Measurements from ENCODE around the gene ENTPD2.
A peak's percentile ranks its signal among the peaks of the same experiment; 100 is the strongest.

The ENTPD2 gene

DNA sequence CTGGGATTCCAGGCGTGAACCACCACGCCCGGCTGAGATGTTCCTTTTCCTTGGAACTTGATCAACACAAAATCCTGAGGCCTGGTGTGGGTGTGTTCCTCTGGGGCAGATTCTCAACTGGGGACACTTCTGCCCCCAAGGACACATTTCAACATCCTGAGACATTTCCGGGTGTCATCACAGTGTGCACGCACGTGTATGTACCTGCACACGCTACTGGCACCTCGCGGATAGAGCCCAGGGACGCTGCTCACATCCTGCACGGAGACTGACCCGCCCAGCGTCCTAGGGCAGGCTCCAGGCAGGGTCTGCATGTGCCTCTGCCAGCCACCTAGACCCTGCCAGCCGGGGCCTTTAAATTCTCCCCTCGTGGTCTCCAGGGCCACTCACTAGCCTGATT, 8.5 kb upstream of the ENTPD2 start:
- no peak overlapping the region for H3K4me3 ChIP-seq (replicated peaks; ENCODE audit: low read depth, low read length)
- no peak for DNase-seq (ENCODE audit: extremely low read depth, low read depth)
- TF ChIP-seq, protein P1, sequence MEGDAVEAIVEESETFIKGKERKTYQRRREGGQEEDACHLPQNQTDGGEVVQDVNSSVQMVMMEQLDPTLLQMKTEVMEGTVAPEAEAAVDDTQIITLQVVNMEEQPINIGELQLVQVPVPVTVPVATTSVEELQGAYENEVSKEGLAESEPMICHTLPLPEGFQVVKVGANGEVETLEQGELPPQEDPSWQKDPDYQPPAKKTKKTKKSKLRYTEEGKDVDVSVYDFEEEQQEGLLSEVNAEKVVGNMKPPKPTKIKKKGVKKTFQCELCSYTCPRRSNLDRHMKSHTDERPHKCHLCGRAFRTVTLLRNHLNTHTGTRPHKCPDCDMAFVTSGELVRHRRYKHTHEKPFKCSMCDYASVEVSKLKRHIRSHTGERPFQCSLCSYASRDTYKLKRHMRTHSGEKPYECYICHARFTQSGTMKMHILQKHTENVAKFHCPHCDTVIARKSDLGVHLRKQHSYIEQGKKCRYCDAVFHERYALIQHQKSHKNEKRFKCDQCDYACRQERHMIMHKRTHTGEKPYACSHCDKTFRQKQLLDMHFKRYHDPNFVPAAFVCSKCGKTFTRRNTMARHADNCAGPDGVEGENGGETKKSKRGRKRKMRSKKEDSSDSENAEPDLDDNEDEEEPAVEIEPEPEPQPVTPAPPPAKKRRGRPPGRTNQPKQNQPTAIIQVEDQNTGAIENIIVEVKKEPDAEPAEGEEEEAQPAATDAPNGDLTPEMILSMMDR (IDR thresholded peaks at IDR 0.05; ENCODE audit: low read depth, low read length, missing control alignments) = no peak

DNA sequence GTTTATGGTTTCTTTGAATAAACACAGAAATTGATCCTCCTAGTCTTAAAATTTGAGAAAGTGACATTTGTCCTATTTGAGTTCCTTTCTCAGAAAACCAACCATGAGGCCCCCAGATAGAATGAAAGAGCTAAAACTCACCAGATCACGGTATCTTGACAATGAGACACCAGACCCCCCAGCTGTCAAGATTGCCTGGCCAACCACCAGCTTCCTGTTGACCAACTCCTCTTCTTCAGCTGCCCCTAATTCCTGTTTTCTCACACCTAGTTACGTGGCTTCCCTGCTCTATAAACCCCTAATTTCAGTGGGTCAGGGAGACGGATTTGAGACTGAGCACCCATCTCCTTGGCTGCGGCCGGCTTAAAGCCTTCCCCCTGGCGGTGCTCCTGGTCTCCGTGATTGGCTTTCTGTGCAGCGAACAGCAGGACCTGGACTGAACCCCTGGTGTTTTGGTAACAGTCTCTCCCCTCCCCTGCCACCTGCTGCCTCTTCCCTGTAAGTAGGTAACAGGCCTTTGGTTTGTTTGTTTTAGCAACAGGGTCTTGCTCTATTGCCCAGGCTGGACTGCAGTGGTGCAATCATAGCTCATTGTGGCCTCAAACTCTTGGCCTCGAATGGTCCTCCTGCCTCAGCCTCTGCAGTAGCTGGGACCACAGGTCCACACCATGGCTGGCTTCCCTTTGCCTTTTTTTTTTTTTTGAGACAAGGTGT, 4.8 kb upstream of the ENTPD2 start:
- DNase-seq (ENCODE audit: extremely low read depth, low read depth) = no peak
- TF ChIP-seq, protein P1 (IDR thresholded peaks at IDR 0.05; ENCODE audit: low read depth, low read length, missing control alignments) = no peak
- H3K4me3 ChIP-seq (replicated peaks; ENCODE audit: low read depth, low read length) = no peak overlapping the region

DNA sequence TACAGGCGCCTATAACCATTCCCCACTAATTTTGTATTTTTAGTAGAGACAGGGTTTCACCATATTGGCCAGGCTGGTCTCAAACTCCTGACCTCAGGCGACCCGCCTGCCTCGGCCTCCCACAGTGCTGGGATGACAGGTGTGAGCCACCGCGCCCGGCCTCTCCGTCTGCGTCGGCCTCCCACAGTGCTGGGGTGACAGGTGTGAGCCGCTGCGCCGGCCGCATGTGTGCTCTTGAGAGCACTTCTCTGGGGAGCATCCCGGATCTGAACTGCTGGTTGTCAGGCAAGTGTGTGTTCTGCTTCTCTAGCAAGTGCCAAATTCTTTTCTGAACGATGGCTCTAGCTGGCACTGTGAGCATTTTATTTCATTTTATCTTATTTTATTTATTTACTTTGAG, 3.7 kb upstream of the ENTPD2 start:
- TF ChIP-seq, protein P1 (IDR thresholded peaks at IDR 0.05; ENCODE audit: low read depth, low read length, missing control alignments) = no peak
- H3K4me3 ChIP-seq (replicated peaks; ENCODE audit: low read depth, low read length) = no peak overlapping the region
- no peak for DNase-seq (ENCODE audit: extremely low read depth, low read depth)

DNA sequence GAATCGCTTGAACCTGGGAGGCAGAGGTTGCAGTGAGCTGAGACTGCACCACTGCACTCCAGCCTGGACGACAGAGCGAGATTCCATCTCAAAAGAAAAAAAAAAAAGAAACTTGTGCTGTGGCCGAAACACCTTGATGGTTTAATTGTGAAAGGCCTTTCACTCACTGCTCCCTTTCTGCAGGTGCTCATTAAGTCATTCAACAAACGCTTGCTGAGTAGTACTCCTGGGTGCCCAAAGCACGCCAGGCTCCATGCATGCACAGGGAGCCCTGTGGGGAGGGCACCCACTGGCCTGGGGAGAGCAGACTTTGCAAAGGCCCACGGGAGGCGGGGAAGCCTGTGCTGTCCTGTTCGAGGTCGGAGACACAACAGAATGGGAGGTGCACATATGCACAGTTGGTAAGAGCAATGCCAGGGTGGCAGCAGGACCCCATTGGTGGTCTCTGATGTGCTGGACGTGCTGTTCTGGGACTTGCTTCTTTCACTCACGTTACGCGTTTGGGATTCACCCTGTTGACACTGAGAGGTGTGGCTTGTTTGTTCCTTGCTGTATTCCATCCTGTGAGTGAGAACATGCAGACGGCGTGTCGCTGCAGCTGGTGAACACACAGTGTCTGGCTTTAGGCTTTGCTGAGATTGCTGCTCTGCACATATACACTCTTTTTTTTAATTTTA, 3.0 kb upstream of the ENTPD2 start:
- DNase-seq (ENCODE audit: extremely low read depth, low read depth) = no peak
- TF ChIP-seq, protein P1 (IDR thresholded peaks at IDR 0.05; ENCODE audit: low read depth, low read length, missing control alignments) = no peak
- H3K4me3 ChIP-seq (replicated peaks; ENCODE audit: low read depth, low read length) = no peak overlapping the region

DNA sequence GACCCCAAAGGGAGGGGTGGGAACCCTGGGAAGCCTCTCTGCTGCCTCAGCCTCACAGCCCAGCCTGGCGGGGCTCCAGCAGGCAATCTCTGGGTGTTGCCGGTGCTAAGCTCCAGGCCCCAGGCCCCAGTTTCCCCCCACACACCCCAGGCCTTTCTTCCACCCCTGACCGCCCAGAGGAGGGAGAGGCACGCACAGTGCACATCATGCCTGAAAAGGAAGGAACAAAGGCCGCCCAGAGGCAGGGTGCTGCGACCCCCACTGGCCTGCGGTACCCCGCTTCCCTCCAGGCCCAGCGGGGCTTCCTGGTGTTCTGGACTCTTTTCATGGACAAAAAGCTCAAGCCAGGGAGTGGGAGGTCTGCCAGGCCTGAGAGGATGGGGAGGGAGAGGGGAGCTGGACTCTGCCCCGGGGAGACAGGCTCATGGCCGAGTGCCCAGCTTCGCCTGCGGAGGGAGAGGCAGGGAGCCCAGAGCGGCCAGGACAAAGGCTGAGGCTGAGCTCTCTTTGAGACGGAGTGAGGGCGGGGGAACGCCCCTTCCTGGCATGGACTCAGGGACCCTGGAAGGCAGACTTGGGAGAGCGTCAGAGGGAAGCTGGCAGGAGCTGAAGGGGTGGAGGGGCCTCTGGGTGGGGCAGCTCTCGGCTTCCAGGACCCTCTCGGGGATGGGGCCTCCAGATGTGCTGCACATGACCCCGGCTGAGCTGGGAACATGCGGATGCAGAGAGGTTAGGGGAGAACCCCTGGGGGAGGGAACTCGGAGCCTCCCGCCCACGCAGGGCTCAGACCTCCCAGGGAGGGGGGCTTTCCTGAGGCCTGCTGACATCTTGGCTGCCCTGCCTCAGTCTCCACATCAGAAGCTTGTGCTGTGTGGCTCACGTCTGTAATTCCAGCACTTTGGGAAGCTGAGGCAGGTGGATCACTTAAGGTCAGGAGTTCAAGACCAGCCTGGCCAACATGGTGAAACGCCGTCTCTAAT, 1.8 kb upstream of the ENTPD2 start:
- TF ChIP-seq, protein P1 (IDR thresholded peaks at IDR 0.05; ENCODE audit: low read depth, low read length, missing control alignments) = no peak
- DNase-seq (ENCODE audit: extremely low read depth, low read depth) = peak; percentile 44
- no peak overlapping the region for H3K4me3 ChIP-seq (replicated peaks; ENCODE audit: low read depth, low read length)

DNA sequence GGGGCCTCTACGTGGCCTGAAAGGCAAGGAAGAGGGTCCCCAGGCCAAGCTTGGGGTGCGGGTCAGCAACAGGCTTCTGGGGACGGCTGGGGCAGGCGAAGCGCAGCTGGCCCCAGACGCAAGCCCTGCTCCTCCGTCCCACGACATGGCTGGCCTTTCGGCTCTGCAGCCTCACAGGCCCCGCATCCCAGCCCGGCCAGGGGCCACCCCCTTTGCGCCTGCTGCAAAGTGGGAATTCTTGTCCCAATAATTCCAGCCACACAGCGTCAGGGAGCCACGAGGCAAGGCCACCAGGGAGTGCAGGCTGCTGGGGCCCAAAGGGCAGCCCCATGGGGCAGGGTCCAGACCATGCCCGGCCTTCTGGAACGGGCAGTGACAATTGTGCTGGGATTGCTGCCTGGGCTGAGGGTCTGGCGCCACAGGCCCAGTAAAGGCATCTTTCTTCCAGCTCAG, 1.1 kb upstream of the ENTPD2 start:
- TF ChIP-seq, protein P1 (IDR thresholded peaks at IDR 0.05; ENCODE audit: low read depth, low read length, missing control alignments) = no peak
- no peak overlapping the region for H3K4me3 ChIP-seq (replicated peaks; ENCODE audit: low read depth, low read length)
- DNase-seq (ENCODE audit: extremely low read depth, low read depth) = no peak

All from HFF-Myc (cell line).